Measurements from ENCODE around the gene NDUFS6.

The NDUFS6 gene

GRCh38 chr5:1783216-1783554, 18.0 kb upstream of the NDUFS6 start:
- Histone ChIP-seq H3K4ac (ENCODE audit: low read depth, low read length) (no peak overlapping the region), H2BK5ac (ENCODE audit: low read length) (no peak overlapping the region), H4K8ac (ENCODE audit: low read depth, low read length) (no peak overlapping the region), H2BK120ac (ENCODE audit: low read depth, low read length) (no peak overlapping the region), H3K27ac (ENCODE audit: low read depth, low read length) (no peak overlapping the region), H4K5ac (ENCODE audit: low read length) (no peak overlapping the region), H3K4me3 (ENCODE audit: low read length) (no peak overlapping the region), H3K9ac (ENCODE audit: low read length) (no peak overlapping the region), H3K79me2 (ENCODE audit: control insufficient read depth, insufficient read depth, low read length) (no peaks in the 10 kb centered on the region), H3K23ac (ENCODE audit: low read length) (no peak overlapping the region), H2AK5ac (ENCODE audit: low read length) (no peak overlapping the region), H3K4me1 (ENCODE audit: control insufficient read depth, low read depth, low read length) (no peaks in the 10 kb centered on the region), H3K56ac (ENCODE audit: low read length) (no peak overlapping the region), H3K27me3 (ENCODE audit: insufficient read depth, low read length, poor library complexity) (no peaks in the 10 kb centered on the region), H3K36me3 (ENCODE audit: control insufficient read depth, insufficient read depth, low read length) (no peaks in the 10 kb centered on the region), H3K4me2 (ENCODE audit: low read length) (no peak overlapping the region), H3K79me1 (ENCODE audit: low read length) (no peaks in the 10 kb centered on the region), H3K18ac (ENCODE audit: low read length) (no peak overlapping the region), H2BK15ac (replicated peaks; ENCODE audit: low read depth) (no peak overlapping the region)
- no peak for DNase-seq
- WGBS (ENCODE audit: extremely low coverage, insufficient coverage, low lambda C conversion rate), result no CpG with 5 or more reads among the region's 11 CpGs

DNA sequence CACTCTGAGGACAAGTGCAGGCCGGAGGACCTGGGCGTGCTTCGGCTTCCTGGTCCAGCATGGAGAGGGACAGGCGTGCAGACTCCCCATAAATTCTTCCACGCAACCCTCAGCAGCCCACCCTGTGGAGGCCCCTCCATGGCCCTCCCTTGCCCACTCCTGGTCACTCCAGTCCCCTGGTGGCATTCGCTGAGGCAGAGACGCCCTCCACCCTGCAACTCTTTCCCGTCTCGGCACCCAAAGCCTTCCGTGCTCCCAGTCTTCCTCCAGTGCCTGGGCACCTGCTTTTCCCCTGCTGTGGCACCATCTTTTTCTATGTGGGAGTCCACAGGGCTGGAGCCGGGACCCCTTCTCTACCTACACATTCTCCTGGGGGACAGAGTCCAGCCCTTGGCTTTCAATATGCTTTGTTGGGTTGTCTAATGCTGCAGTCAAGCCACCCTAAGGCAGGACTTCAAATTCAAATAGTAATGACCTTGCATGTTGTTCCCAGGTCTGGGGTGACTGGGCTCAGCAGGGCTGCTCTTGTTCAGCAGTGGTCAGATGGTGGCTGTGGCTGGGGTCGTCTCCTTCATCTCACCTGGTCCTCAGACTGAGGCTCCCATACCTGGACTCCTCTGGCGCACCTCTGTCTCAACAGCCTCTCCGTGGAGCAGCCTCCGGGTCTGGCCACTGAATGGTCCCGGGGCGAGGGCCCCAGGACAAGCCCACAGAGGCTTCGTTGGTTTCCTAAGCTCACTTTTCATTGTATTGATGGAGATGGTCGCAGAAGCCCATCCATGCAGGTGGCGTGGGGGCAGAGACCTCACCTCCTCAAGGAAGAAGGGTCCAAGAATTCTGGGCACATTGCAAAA, 16.8 kb upstream of the NDUFS6 start:
- Histone ChIP-seq H3K79me2 (ENCODE audit: control insufficient read depth, insufficient read depth, low read length) (no peaks in the 10 kb centered on the region), H3K4ac (ENCODE audit: low read depth, low read length) (no peak overlapping the region), H2BK5ac (ENCODE audit: low read length) (no peak overlapping the region), H2AK5ac (ENCODE audit: low read length) (no peak overlapping the region), H3K4me3 (ENCODE audit: low read length) (no peak overlapping the region), H3K9ac (ENCODE audit: low read length) (no peak overlapping the region), H3K4me1 (ENCODE audit: control insufficient read depth, low read depth, low read length) (no peaks in the 10 kb centered on the region), H4K5ac (ENCODE audit: low read length) (no peak overlapping the region), H3K4me2 (ENCODE audit: low read length) (no peak overlapping the region), H4K8ac (ENCODE audit: low read depth, low read length) (no peak overlapping the region), H2BK120ac (ENCODE audit: low read depth, low read length) (no peak overlapping the region), H3K79me1 (ENCODE audit: low read length) (no peaks in the 10 kb centered on the region), H3K23ac (ENCODE audit: low read length) (no peak overlapping the region), H3K27me3 (ENCODE audit: insufficient read depth, low read length, poor library complexity) (no peaks in the 10 kb centered on the region), H3K18ac (ENCODE audit: low read length) (no peak overlapping the region), H2BK15ac (replicated peaks; ENCODE audit: low read depth) (no peak overlapping the region), H3K27ac (ENCODE audit: low read depth, low read length) (no peak overlapping the region), H3K36me3 (ENCODE audit: control insufficient read depth, insufficient read depth, low read length) (no peaks in the 10 kb centered on the region), H3K56ac (ENCODE audit: low read length) (no peak overlapping the region)
- no CpG with 5 or more reads among the region's 20 CpGs for WGBS (ENCODE audit: extremely low coverage, insufficient coverage, low lambda C conversion rate)
- no peak for DNase-seq

- H3K4me1 ChIP-seq (ENCODE audit: control insufficient read depth, low read depth, low read length), result no peaks in the 10 kb centered on the region
- no peaks in the 10 kb centered on the region for H3K36me3 ChIP-seq (ENCODE audit: control insufficient read depth, insufficient read depth, low read length)
- no peak overlapping the region for H3K9ac ChIP-seq (ENCODE audit: low read length)
- H3K23ac ChIP-seq (ENCODE audit: low read length), result no peak overlapping the region
- no peak overlapping the region for H2BK5ac ChIP-seq (ENCODE audit: low read length)
- H4K5ac ChIP-seq (ENCODE audit: low read length), result no peak overlapping the region
- no peak overlapping the region for H3K56ac ChIP-seq (ENCODE audit: low read length)
- H3K4ac ChIP-seq (ENCODE audit: low read depth, low read length), result no peak overlapping the region
- H3K4me3 ChIP-seq (ENCODE audit: low read length), result no peak overlapping the region
- H2BK120ac ChIP-seq (ENCODE audit: low read depth, low read length), result no peak overlapping the region
- no peaks in the 10 kb centered on the region for H3K79me1 ChIP-seq (ENCODE audit: low read length)
- H2AK5ac ChIP-seq (ENCODE audit: low read length), result no peak overlapping the region
- H3K27ac ChIP-seq (ENCODE audit: low read depth, low read length), result no peak overlapping the region
- no peaks in the 10 kb centered on the region for H3K27me3 ChIP-seq (ENCODE audit: insufficient read depth, low read length, poor library complexity)
- no peaks in the 10 kb centered on the region for H3K79me2 ChIP-seq (ENCODE audit: control insufficient read depth, insufficient read depth, low read length)
- no CpG with 5 or more reads among the region's 8 CpGs for WGBS (ENCODE audit: extremely low coverage, insufficient coverage, low lambda C conversion rate)
- DNase-seq, result no peak
- H3K18ac ChIP-seq (ENCODE audit: low read length), result no peak overlapping the region
- H3K4me2 ChIP-seq (ENCODE audit: low read length), result no peak overlapping the region
- H4K8ac ChIP-seq (ENCODE audit: low read depth, low read length), result no peak overlapping the region
- no peak overlapping the region for H2BK15ac ChIP-seq (replicated peaks; ENCODE audit: low read depth)
These were observed 16.1 kb upstream of the NDUFS6 start for GRCh38 chr5:1785062-1785461.

- no peak overlapping the region for H2AK5ac ChIP-seq (ENCODE audit: low read length)
- no peak overlapping the region for H3K27ac ChIP-seq (ENCODE audit: low read depth, low read length)
- no peak overlapping the region for H4K8ac ChIP-seq (ENCODE audit: low read depth, low read length)
- H3K4ac ChIP-seq (ENCODE audit: low read depth, low read length), result no peak overlapping the region
- H3K18ac ChIP-seq (ENCODE audit: low read length), result no peak overlapping the region
- no peak overlapping the region for H2BK120ac ChIP-seq (ENCODE audit: low read depth, low read length)
- H3K56ac ChIP-seq (ENCODE audit: low read length), result no peak overlapping the region
- H2BK5ac ChIP-seq (ENCODE audit: low read length), result no peak overlapping the region
- no peak for DNase-seq
- no peak overlapping the region for H3K9ac ChIP-seq (ENCODE audit: low read length)
- H4K5ac ChIP-seq (ENCODE audit: low read length), result no peak overlapping the region
- H3K79me1 ChIP-seq (ENCODE audit: low read length), result no peaks in the 10 kb centered on the region
- no peak overlapping the region for H2BK15ac ChIP-seq (replicated peaks; ENCODE audit: low read depth)
- WGBS (ENCODE audit: extremely low coverage, insufficient coverage, low lambda C conversion rate), result no CpG with 5 or more reads among the region's 13 CpGs
- no peaks in the 10 kb centered on the region for H3K36me3 ChIP-seq (ENCODE audit: control insufficient read depth, insufficient read depth, low read length)
- H3K79me2 ChIP-seq (ENCODE audit: control insufficient read depth, insufficient read depth, low read length), result no peaks in the 10 kb centered on the region
- H3K23ac ChIP-seq (ENCODE audit: low read length), result no peak overlapping the region
- H3K4me1 ChIP-seq (ENCODE audit: control insufficient read depth, low read depth, low read length), result no peaks in the 10 kb centered on the region
- H3K4me2 ChIP-seq (ENCODE audit: low read length), result no peak overlapping the region
- H3K27me3 ChIP-seq (ENCODE audit: insufficient read depth, low read length, poor library complexity), result no peaks in the 10 kb centered on the region
- no peak overlapping the region for H3K4me3 ChIP-seq (ENCODE audit: low read length)
These were observed 15.2 kb upstream of the NDUFS6 start for GRCh38 chr5:1785984-1786383.

DNA sequence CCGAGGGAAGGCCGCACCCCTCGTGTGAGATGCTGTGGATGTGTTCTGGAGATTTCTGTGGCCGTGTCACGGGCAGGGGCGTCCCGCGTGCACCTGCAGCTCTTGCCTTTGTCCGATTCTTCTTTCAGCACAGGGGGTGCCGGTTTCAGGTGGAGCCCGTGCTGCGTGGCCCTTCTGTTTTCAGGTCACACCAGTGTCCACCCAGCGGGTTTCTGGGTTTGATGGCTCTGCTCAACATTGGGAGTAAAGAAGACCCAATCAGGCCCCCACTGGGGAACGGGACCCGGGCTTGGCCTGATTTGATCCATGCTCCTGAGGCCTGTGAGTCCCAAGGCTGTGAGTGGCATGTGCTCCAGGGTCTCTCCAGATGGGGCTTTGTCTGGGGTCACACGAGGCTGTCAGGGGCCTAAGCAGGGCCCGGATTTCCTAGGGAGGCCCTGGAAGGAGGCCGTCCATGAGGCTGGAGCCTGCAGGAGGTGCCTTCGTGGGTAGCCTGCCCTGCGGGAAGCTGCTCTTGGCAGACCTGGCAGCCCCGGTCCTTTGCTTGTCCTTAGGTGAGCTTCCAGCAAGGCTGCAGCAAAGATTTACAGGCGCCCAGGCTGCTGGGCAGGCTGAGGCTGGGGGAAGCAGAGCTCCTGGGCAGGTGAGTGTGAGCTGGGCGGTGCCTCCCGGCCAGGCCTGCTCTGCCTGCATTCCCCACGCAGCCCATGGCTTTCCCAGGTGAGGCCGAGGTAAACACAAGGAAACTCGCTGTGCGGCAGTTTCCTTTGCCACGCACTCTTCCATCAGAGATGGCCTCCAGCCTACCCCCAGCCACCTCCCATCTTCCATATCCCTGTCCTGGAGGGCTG, 14.4 kb upstream of the NDUFS6 start:
- Histone ChIP-seq H3K23ac (ENCODE audit: low read length) (no peak overlapping the region), H2AK5ac (ENCODE audit: low read length) (no peak overlapping the region), H3K18ac (ENCODE audit: low read length) (no peak overlapping the region), H3K79me1 (ENCODE audit: low read length) (no peaks in the 10 kb centered on the region), H3K36me3 (ENCODE audit: control insufficient read depth, insufficient read depth, low read length) (no peaks in the 10 kb centered on the region), H2BK5ac (ENCODE audit: low read length) (no peak overlapping the region), H3K4ac (ENCODE audit: low read depth, low read length) (no peak overlapping the region), H3K56ac (ENCODE audit: low read length) (no peak overlapping the region), H3K79me2 (ENCODE audit: control insufficient read depth, insufficient read depth, low read length) (no peaks in the 10 kb centered on the region), H2BK120ac (ENCODE audit: low read depth, low read length) (no peak overlapping the region), H4K5ac (ENCODE audit: low read length) (no peak overlapping the region), H3K4me1 (ENCODE audit: control insufficient read depth, low read depth, low read length) (no peaks in the 10 kb centered on the region), H3K4me3 (ENCODE audit: low read length) (no peak overlapping the region), H3K27ac (ENCODE audit: low read depth, low read length) (no peak overlapping the region), H4K8ac (ENCODE audit: low read depth, low read length) (no peak overlapping the region), H2BK15ac (replicated peaks; ENCODE audit: low read depth) (no peak overlapping the region), H3K27me3 (ENCODE audit: insufficient read depth, low read length, poor library complexity) (no peaks in the 10 kb centered on the region), H3K9ac (ENCODE audit: low read length) (no peak overlapping the region), H3K4me2 (ENCODE audit: low read length) (no peak overlapping the region)
- no peak for DNase-seq
- no CpG with 5 or more reads among the region's 29 CpGs for WGBS (ENCODE audit: extremely low coverage, insufficient coverage, low lambda C conversion rate)

Measured in mesendoderm (in vitro differentiated cells).